A673 (cell line): ENCODE results near the gene HS6ST3. TPM values are rescaled to one million over a fixed set of nuclear protein-coding genes. Genes with fewer than 3 reads are reported as not detected.

ENCODE experiments used
- BruUV-seq: library from RNA; stranded (reverse); fragments of 400-500 nt; replicated peaks from 2 replicates; lab custom pipeline; 2021; lab: Mats Ljungman, UMichigan
- CTCF ChIA-PET: fragments of 300-600 bp; sonication (Branson Sonifier 250); formaldehyde crosslinking; loops from one replicate; lab custom pipeline; 2022; ENCODE audit warnings: antibody characterized with exemption; lab: Charles Lee
- POLR2A ChIA-PET: fragments of 300-600 bp; sonication (Branson Sonifier 250); formaldehyde crosslinking; loops from one replicate; lab custom pipeline; 2022; ENCODE audit warnings: antibody characterized with exemption; ENCODE audit not compliant: low non-redundant PET; lab: Charles Lee
- DNase-seq: peaks from one replicate; pipeline ENCODE4 v3.0.0-alpha.2; 2015; ENCODE audit warnings: low spot score
- H3K27ac ChIP-seq: fragments of 200-600 bp; sonication (generic); 2 replicates; pipeline ENCODE4 v1.5.1; 2016; ENCODE audit warnings: mixed run types, low read depth, mild to moderate bottlenecking, mixed read lengths, antibody characterized with exemption, low read length; ENCODE audit not compliant: poor library complexity, severe bottlenecking
- H3K27me3 ChIP-seq: fragments of 200-600 bp; sonication (generic); replicated peaks from 2 replicates; pipeline ENCODE4 v1.6.1; 2017; ENCODE audit warnings: mixed run types, low read depth, mild to moderate bottlenecking, mixed read lengths, antibody characterized with exemption, low read length; ENCODE audit not compliant: insufficient read depth, poor library complexity
- H3K36me3 ChIP-seq: fragments of 200-600 bp; sonication (generic); 2 replicates; pipeline ENCODE4 v1.6.1; 2016; ENCODE audit warnings: mixed run types, mild to moderate bottlenecking, mixed read lengths, antibody characterized with exemption, low read length; ENCODE audit not compliant: insufficient read depth, poor library complexity, severe bottlenecking
- H3K4me1 ChIP-seq: fragments of 200-600 bp; sonication (generic); 2 replicates; pipeline ENCODE4 v1.6.1; 2017; ENCODE audit warnings: mixed run types, mild to moderate bottlenecking, mixed read lengths, antibody characterized with exemption, low read length; ENCODE audit not compliant: insufficient read depth, poor library complexity, severe bottlenecking
- H3K4me3 ChIP-seq: fragments of 200-600 bp; sonication (generic); 2 replicates; pipeline ENCODE4 v1.5.1; 2016; ENCODE audit warnings: low read depth, mixed run types, mild to moderate bottlenecking, mixed read lengths, low read length; ENCODE audit not compliant: poor library complexity, severe bottlenecking
- H3K9me3 ChIP-seq: fragments of 200-600 bp; sonication (generic); 2 replicates; pipeline ENCODE4 v1.6.1; 2016; ENCODE audit warnings: mixed run types, low read depth, mild to moderate bottlenecking, mixed read lengths, antibody characterized with exemption, low read length; ENCODE audit not compliant: poor library complexity, severe bottlenecking
- CTCF ChIP-seq: fragments of 300-800, 200-600 bp; sonication (generic); conservative IDR thresholded peaks from 2 replicates; pipeline ENCODE4 v1.5.1; 2017; ENCODE audit warnings: low read depth, mild to moderate bottlenecking, antibody characterized with exemption, low read length, moderate library complexity, mixed read lengths
- EZH2 ChIP-seq: fragments of 200-600 bp; sonication (generic); IDR thresholded peaks from 2 replicates; pipeline ENCODE4 v1.6.1; 2017; ENCODE audit warnings: borderline replicate concordance, low read depth, mild to moderate bottlenecking, mixed read lengths, antibody characterized with exemption, low read length; ENCODE audit not compliant: poor library complexity, severe bottlenecking
- intact Hi-C: fragments of 100-400 bp; cut with micrococcal nuclease; formaldehyde crosslinking; loops from one replicate; pipeline ENCODE4 v1.10.0; 2022; ENCODE audit not compliant: unreplicated experiment
- total RNA-seq: library from RNA; stranded (reverse); gene quantifications from 2 replicates; pipeline ENCODE4 v1.2.3, GENCODE V29; 2021

The HS6ST3 gene
- total RNA-seq, 1 experiment from 2014 or later, result not detected

- Histone ChIP-seq H3K27ac (no peak overlapping the region), H3K36me3 (no peaks in the 10 kb centered on the region), H3K4me3 (no peak overlapping the region), H3K4me1 (no peaks in the 10 kb centered on the region), H3K27me3 (no peaks in the 10 kb centered on the region), H3K9me3 (no peaks in the 10 kb centered on the region)
- ChIA-PET POLR2A (no interaction called here), CTCF (no interaction called here)
- intact Hi-C loops, result no loop called here
- no peak for DNase-seq
- BruUV-seq, result no TSS peak
- TF ChIP-seq EZH2 (no peak), CTCF (no peak)
Observed at GRCh38 chr13:96200810-96201209, 110.9 kb downstream of the HS6ST3 start.

- BruUV-seq, result no TSS peak
- TF ChIP-seq EZH2 (no peak), CTCF (no peak)
- Histone ChIP-seq H3K4me3 (no peak overlapping the region), H3K9me3 (no peaks in the 10 kb centered on the region), H3K27ac (no peak overlapping the region), H3K27me3 (no peaks in the 10 kb centered on the region), H3K36me3 (no peaks in the 10 kb centered on the region), H3K4me1 (no peaks in the 10 kb centered on the region)
- intact Hi-C loops, result no loop called here
- no peak for DNase-seq
- ChIA-PET POLR2A (no interaction called here), CTCF (no interaction called here)
Observed at GRCh38 chr13:96202315-96202714, 112.4 kb downstream of the HS6ST3 start.

- POLR2A ChIA-PET, result no interaction called here
- no TSS peak for BruUV-seq
- CTCF ChIA-PET, result no interaction called here
Observed at GRCh38 chr13:96203471-96203870, 113.6 kb downstream of the HS6ST3 start.

More at GRCh38 chr13:96203471-96203870, 113.6 kb downstream of the HS6ST3 start:
- no peaks in the 10 kb centered on the region for H3K9me3 ChIP-seq
- no peak for DNase-seq
- no peaks in the 10 kb centered on the region for H3K36me3 ChIP-seq
- TF ChIP-seq CTCF (no peak), EZH2 (no peak)
- H3K27ac ChIP-seq, result no peak overlapping the region
- H3K4me3 ChIP-seq, result no peak overlapping the region
- intact Hi-C loops, result no loop called here
- H3K27me3 ChIP-seq, result no peaks in the 10 kb centered on the region
- no peaks in the 10 kb centered on the region for H3K4me1 ChIP-seq
